Panc1 (cell line): ENCODE measurements around the gene PRCC. TPM values are rescaled to one million over a fixed set of nuclear protein-coding genes. Genes with fewer than 3 reads are reported as not detected.
"Not testable (repeated sequence)": the region's sequence is repeated elsewhere in the genome, so short reads cannot be mapped to it uniquely, and the experiment has no call there.

ENCODE experiments used
- ATAC-seq: fragments of 200-7000 bp; cut with Tn5 transposase; 2 replicates; pipeline ENCODE4 v1.9.1; 2020; ENCODE audit warnings: mild to moderate bottlenecking, moderate library complexity
- BruUV-seq: library from RNA; stranded (reverse); fragments of 400-500 nt; replicated peaks from 2 replicates; lab custom pipeline; 2021; lab: Mats Ljungman, UMichigan
- CTCF ChIA-PET: fragments of 300-600 bp; sonication (Branson Sonifier 250); formaldehyde crosslinking; loops from one replicate; lab custom pipeline; 2022; ENCODE audit warnings: antibody characterized with exemption; lab: Charles Lee
- POLR2A ChIA-PET: fragments of 300-600 bp; sonication (Branson Sonifier 250); formaldehyde crosslinking; loops from one replicate; lab custom pipeline; 2022; ENCODE audit warnings: antibody characterized with exemption; lab: Charles Lee
- DNase-seq: peaks from one replicate; pipeline ENCODE4 v3.0.0-alpha.2; 2010; ENCODE audit warnings: low read depth, low spot score
- H3K27ac ChIP-seq: 2 replicates; pipeline ENCODE4 v1.5.1; 2011; ENCODE audit warnings: mild to moderate bottlenecking, low read length, inconsistent platforms
- H3K27me3 ChIP-seq: fragments of 200-500 bp; sonication (Bioruptor generic); 2 replicates; pipeline ENCODE4 v1.6.0; 2014; ENCODE audit warnings: low read length, inconsistent platforms; ENCODE audit not compliant: control insufficient read depth, insufficient read depth
- H3K36me3 ChIP-seq: fragments of 200-500 bp; sonication (Bioruptor generic); 2 replicates; pipeline ENCODE4 v1.5.1; 2014; ENCODE audit warnings: inconsistent platforms, mild to moderate bottlenecking, low read length, moderate library complexity; ENCODE audit not compliant: control insufficient read depth, insufficient read depth
- H3K4me1 ChIP-seq: 2 replicates; pipeline ENCODE4 v1.5.1; 2011; ENCODE audit warnings: inconsistent platforms, mild to moderate bottlenecking, low read length, moderate library complexity; ENCODE audit not compliant: control insufficient read depth, insufficient read depth
- H3K4me3 ChIP-seq, 2 experiments: 2 replicates each; pipeline ENCODE4 v1.5.1; 2011 to 2012; ENCODE audit warnings: low read depth in 2 of 2, low read length in 2 of 2, mild to moderate bottlenecking in 2 of 2, inconsistent platforms in 1 of 2, moderate library complexity in 1 of 2
- H3K9me3 ChIP-seq: fragments of 200-500 bp; sonication (Bioruptor generic); 2 replicates; pipeline ENCODE4 v1.5.1; 2014; ENCODE audit warnings: low read depth, mild to moderate bottlenecking, inconsistent platforms, low read length, moderate library complexity; ENCODE audit not compliant: control insufficient read depth, insufficient read depth
- POLR2AphosphoS5 ChIP-seq: IDR thresholded peaks from 2 replicates; pipeline ENCODE4 v1.6.1; 2012; ENCODE audit warnings: mild to moderate bottlenecking, low read depth, low read length, moderate library complexity
- REST ChIP-seq, 2 experiments: IDR thresholded peaks; 2 replicates each; pipeline ENCODE4 v1.6.1; 2011 to 2012; ENCODE audit warnings: low read depth in 2 of 2, control low read depth in 1 of 2, low read length in 1 of 2, mild to moderate bottlenecking in 1 of 2, moderate library complexity in 1 of 2; ENCODE audit not compliant: insufficient read depth in 1 of 2
- SIN3A ChIP-seq: IDR thresholded peaks from 2 replicates; pipeline ENCODE4 v1.6.1; 2012; ENCODE audit warnings: low read depth, mild to moderate bottlenecking, low read length, moderate library complexity, borderline replicate concordance; ENCODE audit not compliant: insufficient read depth
- TCF7L2 ChIP-seq: IDR thresholded peaks from 2 replicates; pipeline ENCODE4 v1.6.1; 2011; ENCODE audit warnings: mild to moderate bottlenecking, low read depth, low read length, inconsistent platforms
- in situ Hi-C: cut with HindIII; loops from 2 replicates; pipeline ENCODE4 v1.10.0; 2016; ENCODE audit warnings: low sequenced_read_pairs, low pct_unique_long_range_greater_than_20kb
- intact Hi-C: fragments of 100-400 bp; cut with micrococcal nuclease; formaldehyde crosslinking; loops from one replicate; pipeline ENCODE4 v1.10.0; 2022; ENCODE audit not compliant: unreplicated experiment
- total RNA-seq: library from RNA; stranded (reverse); gene quantifications from one replicate; pipeline ENCODE4 v1.2.1, GENCODE V29; 2021; ENCODE audit not compliant: unreplicated experiment
- TF ChIP-seq, protein P1 (sequence below): fragments of 450-650 bp; IDR thresholded peaks from 2 replicates; pipeline ENCODE4 v1.5.1; 2017; ENCODE audit warnings: mild to moderate bottlenecking

Gene PRCC
- total RNA-seq, 1 experiment from 2014 or later, result 78.5 TPM

DNA sequence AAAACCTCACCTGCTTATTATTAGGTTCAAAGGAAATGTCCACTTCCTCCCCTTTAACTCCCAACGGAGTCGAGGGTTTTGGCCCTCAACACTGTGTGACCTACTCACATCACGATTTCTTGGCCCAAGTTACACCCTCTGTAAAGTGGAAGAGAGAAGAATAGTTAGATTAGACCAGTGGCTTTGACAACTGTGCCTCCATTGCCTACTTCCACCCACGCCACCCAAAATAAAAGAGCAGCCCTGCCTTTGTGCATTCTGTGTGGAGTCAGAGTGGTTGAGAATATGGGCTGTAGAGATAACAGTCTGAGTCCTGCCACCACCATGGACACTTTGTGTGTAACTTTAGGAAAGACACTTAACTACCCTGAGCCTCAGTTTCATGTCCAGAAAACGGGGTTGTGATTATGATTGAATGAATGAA lies 11.8 kb upstream of the PRCC start:
- CTCF ChIA-PET, result no interaction called here
- ATAC-seq (no peak), DNase-seq (no peak)
- H3K9me3 ChIP-seq, result no peaks in the 10 kb centered on the region
- H3K4me3 ChIP-seq, result no peak overlapping the region
- no peaks in the 10 kb centered on the region; the same call in 1 of the 2 replicates for H3K36me3 ChIP-seq
- in situ Hi-C loops, result no loop called here
- no peak overlapping the region for H3K27ac ChIP-seq
- peaks cover 9% of the 10 kb centered on the region for H3K4me1 ChIP-seq
- H3K27me3 ChIP-seq, result no peaks in the 10 kb centered on the region
- POLR2A ChIA-PET, result no interaction called here
- BruUV-seq, result TSS peak; percentile 54
- TF ChIP-seq REST (IDR thresholded peaks at IDR 0.05; ENCODE audit: insufficient read depth in 1 of 2, low read depth in 2 of 2, low read length in 1 of 2) (no peak), POLR2AphosphoS5 (no peak), SIN3A (no peak), TCF7L2 (no peak)
- TF ChIP-seq, protein P1, sequence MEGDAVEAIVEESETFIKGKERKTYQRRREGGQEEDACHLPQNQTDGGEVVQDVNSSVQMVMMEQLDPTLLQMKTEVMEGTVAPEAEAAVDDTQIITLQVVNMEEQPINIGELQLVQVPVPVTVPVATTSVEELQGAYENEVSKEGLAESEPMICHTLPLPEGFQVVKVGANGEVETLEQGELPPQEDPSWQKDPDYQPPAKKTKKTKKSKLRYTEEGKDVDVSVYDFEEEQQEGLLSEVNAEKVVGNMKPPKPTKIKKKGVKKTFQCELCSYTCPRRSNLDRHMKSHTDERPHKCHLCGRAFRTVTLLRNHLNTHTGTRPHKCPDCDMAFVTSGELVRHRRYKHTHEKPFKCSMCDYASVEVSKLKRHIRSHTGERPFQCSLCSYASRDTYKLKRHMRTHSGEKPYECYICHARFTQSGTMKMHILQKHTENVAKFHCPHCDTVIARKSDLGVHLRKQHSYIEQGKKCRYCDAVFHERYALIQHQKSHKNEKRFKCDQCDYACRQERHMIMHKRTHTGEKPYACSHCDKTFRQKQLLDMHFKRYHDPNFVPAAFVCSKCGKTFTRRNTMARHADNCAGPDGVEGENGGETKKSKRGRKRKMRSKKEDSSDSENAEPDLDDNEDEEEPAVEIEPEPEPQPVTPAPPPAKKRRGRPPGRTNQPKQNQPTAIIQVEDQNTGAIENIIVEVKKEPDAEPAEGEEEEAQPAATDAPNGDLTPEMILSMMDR, result no peak
- intact Hi-C loops, result no loop called here

GRCh38 chr1:156756355-156756754 lies 11.0 kb upstream of the PRCC start:
- no peak overlapping the region for H3K27ac ChIP-seq
- no peaks in the 10 kb centered on the region for H3K36me3 ChIP-seq
- ChIA-PET CTCF (interaction anchor here (0.7 kb wide), 1 partner anchor 67 kb away, joined by 4 read pairs; no protein-coding TSS in a partner anchor), POLR2A (interaction anchor here (0.8 kb wide), 1 partner anchor 11 kb away, joined by 3 read pairs; the partner anchor contains the start of gene PRCC)
- TF ChIP-seq TCF7L2 (no peak), SIN3A (no peak), POLR2AphosphoS5 (no peak), REST (IDR thresholded peaks at IDR 0.05; ENCODE audit: insufficient read depth in 1 of 2, low read depth in 2 of 2, low read length in 1 of 2) (no peak)
- TF ChIP-seq, protein P1, result no peak
- in situ Hi-C loops (no loop called here), intact Hi-C loops (no loop called here)
- DNase-seq (no peak), ATAC-seq (no peak)
- peaks cover 9% of the 10 kb centered on the region for H3K4me1 ChIP-seq
- no peak overlapping the region for H3K4me3 ChIP-seq
- H3K27me3 ChIP-seq, result no peaks in the 10 kb centered on the region
- H3K9me3 ChIP-seq, result no peaks in the 10 kb centered on the region
- no TSS peak for BruUV-seq

- H3K4me3 ChIP-seq, H3K27ac ChIP-seq, H3K9me3 ChIP-seq, intact Hi-C loops, POLR2A ChIA-PET, H3K27me3 ChIP-seq, BruUV-seq, ATAC-seq, H3K36me3 ChIP-seq, DNase-seq, in situ Hi-C loops, H3K4me1 ChIP-seq: not testable (repeated sequence)
- CTCF ChIA-PET, result interaction anchor here (0.7 kb wide), 1 partner anchor 84 kb away, joined by 4 read pairs; no protein-coding TSS in a partner anchor
Observed at GRCh38 chr1:156757572-156758253, 9.6 kb upstream of the PRCC start.
